ENCODE results near the gene KCNIP1. TPM values are rescaled to one million over a fixed set of nuclear protein-coding genes. Genes with fewer than 3 reads are reported as not detected.

Gene KCNIP1
- polyA plus RNA-seq, 1 of the 3 experiments (the other 2 are of a cell fraction): 1.3 TPM

GRCh38 chr5:170498811-170499351, 4.9 kb upstream of the KCNIP1 start:
- Histone ChIP-seq H3K9me3 (no peaks in the 10 kb centered on the region), H4K20me1 (ENCODE audit: insufficient read depth) (no peaks in the 10 kb centered on the region), H3K4me1 (ENCODE audit: control insufficient read depth in 1 of 2, insufficient read depth in 2 of 2, low read depth in 1 of 2, low read length in 1 of 2) (no peaks in the 10 kb centered on the region; a peak in 1 of 4 replicates), H3K79me2 (ENCODE audit: insufficient read depth) (no peaks in the 10 kb centered on the region), H3K9ac (no peak overlapping the region), H3K4me3 (ENCODE audit: low read depth in 2 of 2, low read length in 1 of 2) (no peak overlapping the region), H3K36me3 (replicated peaks in 1 of 2; ENCODE audit: control insufficient read depth in 1 of 2, insufficient read depth in 2 of 2, low read length in 1 of 2) (no peaks in the 10 kb centered on the region), H3K9me2 (no peaks in the 10 kb centered on the region), H2AFZ (ENCODE audit: low read depth) (no peak overlapping the region), H3K4me2 (no peak overlapping the region), H3F3A (replicated peaks; ENCODE audit: insufficient read depth) (no peaks in the 10 kb centered on the region), H3K27me3 (ENCODE audit: insufficient read depth) (no peaks in the 10 kb centered on the region), H3K27ac (ENCODE audit: low read depth in 2 of 2, low read length in 1 of 2) (no peak overlapping the region)
- ChIA-PET POLR2A (no interaction called here), CTCF (interaction anchor here (0.5 kb wide), 1 partner anchor 73 kb away, joined by 3 read pairs; no protein-coding TSS in a partner anchor)
- 86% methylated on average over 5 of the region's 5 CpGs for WGBS (ENCODE audit: low lambda C conversion rate)
- DNase-seq: no peak
- no peak for TF ChIP-seq TAF1 (IDR thresholded peaks at IDR 0.05; ENCODE audit: borderline replicate concordance, low read depth, low read length)
- TF ChIP-seq, protein P1, sequence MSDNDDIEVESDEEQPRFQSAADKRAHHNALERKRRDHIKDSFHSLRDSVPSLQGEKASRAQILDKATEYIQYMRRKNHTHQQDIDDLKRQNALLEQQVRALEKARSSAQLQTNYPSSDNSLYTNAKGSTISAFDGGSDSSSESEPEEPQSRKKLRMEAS (IDR thresholded peaks at IDR 0.05; ENCODE audit: low read depth): no peak
- TF ChIP-seq TCF12 (IDR thresholded peaks at IDR 0.05): no peak
- no peak for TF ChIP-seq RXRA (IDR thresholded peaks at IDR 0.05; ENCODE audit: borderline replicate concordance, low read depth)
- TF ChIP-seq CHD2 (IDR thresholded peaks at IDR 0.05; ENCODE audit: low read length, partially characterized antibody): no peak
- TF ChIP-seq NFIC (IDR thresholded peaks at IDR 0.05; ENCODE audit: borderline replicate concordance): no peak
- TF ChIP-seq GABPA (IDR thresholded peaks at IDR 0.05; ENCODE audit: low read depth): no peak
- no peak for TF ChIP-seq JUND (IDR thresholded peaks at IDR 0.05)
- TF ChIP-seq REST (IDR thresholded peaks at IDR 0.05; ENCODE audit: low read depth, low read length): no peak
- TF ChIP-seq NRF1 (IDR thresholded peaks at IDR 0.05; ENCODE audit: low read depth, low read length): no peak
- no peak for TF ChIP-seq SIN3A (IDR thresholded peaks at IDR 0.05; ENCODE audit: borderline replicate concordance, low read depth, low read length)
- TF ChIP-seq, protein P2, sequence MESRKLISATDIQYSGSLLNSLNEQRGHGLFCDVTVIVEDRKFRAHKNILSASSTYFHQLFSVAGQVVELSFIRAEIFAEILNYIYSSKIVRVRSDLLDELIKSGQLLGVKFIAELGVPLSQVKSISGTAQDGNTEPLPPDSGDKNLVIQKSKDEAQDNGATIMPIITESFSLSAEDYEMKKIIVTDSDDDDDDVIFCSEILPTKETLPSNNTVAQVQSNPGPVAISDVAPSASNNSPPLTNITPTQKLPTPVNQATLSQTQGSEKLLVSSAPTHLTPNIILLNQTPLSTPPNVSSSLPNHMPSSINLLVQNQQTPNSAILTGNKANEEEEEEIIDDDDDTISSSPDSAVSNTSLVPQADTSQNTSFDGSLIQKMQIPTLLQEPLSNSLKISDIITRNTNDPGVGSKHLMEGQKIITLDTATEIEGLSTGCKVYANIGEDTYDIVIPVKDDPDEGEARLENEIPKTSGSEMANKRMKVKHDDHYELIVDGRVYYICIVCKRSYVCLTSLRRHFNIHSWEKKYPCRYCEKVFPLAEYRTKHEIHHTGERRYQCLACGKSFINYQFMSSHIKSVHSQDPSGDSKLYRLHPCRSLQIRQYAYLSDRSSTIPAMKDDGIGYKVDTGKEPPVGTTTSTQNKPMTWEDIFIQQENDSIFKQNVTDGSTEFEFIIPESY (IDR thresholded peaks at IDR 0.05; ENCODE audit: borderline replicate concordance, low read depth): no peak
- TF ChIP-seq EZH2phosphoT487 (IDR thresholded peaks at IDR 0.05; ENCODE audit: borderline replicate concordance, low read depth): no peak
- TF ChIP-seq, protein P3, sequence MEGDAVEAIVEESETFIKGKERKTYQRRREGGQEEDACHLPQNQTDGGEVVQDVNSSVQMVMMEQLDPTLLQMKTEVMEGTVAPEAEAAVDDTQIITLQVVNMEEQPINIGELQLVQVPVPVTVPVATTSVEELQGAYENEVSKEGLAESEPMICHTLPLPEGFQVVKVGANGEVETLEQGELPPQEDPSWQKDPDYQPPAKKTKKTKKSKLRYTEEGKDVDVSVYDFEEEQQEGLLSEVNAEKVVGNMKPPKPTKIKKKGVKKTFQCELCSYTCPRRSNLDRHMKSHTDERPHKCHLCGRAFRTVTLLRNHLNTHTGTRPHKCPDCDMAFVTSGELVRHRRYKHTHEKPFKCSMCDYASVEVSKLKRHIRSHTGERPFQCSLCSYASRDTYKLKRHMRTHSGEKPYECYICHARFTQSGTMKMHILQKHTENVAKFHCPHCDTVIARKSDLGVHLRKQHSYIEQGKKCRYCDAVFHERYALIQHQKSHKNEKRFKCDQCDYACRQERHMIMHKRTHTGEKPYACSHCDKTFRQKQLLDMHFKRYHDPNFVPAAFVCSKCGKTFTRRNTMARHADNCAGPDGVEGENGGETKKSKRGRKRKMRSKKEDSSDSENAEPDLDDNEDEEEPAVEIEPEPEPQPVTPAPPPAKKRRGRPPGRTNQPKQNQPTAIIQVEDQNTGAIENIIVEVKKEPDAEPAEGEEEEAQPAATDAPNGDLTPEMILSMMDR (IDR thresholded peaks at IDR 0.05): no peak
- no peak for TF ChIP-seq USF2 (IDR thresholded peaks at IDR 0.05; ENCODE audit: borderline replicate concordance, low read depth, low read length)
- TF ChIP-seq MXI1 (IDR thresholded peaks at IDR 0.05; ENCODE audit: low read depth, low read length): no peak
- TF ChIP-seq GATA2 (CRISPR knock-in tag; IDR thresholded peaks at IDR 0.05): no peak
- TF ChIP-seq SMC3 (IDR thresholded peaks at IDR 0.05; ENCODE audit: low read depth, low read length): no peak
- TF ChIP-seq, protein P4, sequence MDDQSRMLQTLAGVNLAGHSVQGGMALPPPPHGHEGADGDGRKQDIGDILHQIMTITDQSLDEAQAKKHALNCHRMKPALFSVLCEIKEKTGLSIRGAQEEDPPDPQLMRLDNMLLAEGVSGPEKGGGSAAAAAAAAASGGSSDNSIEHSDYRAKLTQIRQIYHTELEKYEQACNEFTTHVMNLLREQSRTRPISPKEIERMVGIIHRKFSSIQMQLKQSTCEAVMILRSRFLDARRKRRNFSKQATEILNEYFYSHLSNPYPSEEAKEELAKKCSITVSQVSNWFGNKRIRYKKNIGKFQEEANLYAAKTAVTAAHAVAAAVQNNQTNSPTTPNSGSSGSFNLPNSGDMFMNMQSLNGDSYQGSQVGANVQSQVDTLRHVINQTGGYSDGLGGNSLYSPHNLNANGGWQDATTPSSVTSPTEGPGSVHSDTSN (IDR thresholded peaks at IDR 0.05): no peak

Data from SK-N-SH (cell line).